Stimulated activated CD4-positive, alpha-beta T cell treated with anti-CD3 and anti-CD28 coated beads, Interleukin-1b, Interleukin-23, amount 100 ng/mL, for 48 hours (primary cell): ENCODE results near the gene LAIR2.

ENCODE experiments used
- DNase-seq: peaks from one replicate; pipeline ENCODE4 v3.0.0-alpha.2; 2020

The LAIR2 gene

DNA sequence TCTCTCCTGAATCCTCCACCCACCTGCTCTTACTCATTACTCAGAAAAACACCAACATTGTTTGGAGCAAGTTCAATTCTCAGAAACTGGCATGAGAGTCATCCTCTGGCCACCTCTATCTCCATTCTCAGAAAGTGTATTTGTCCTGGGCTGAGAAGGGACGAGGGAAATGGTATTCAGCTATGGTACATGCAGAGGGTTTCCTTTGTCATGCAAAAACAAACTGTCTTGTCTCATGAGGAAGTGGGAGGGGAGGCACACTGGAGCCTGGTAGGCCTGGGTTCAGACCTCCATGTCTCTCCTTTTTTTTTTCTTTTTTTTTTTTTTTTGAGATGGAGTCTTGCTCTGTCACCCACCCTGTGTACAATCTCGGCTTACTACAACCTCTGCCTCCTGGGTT lies 39.1 kb downstream of the LAIR2 start:
- DNase-seq = no peak

DNA sequence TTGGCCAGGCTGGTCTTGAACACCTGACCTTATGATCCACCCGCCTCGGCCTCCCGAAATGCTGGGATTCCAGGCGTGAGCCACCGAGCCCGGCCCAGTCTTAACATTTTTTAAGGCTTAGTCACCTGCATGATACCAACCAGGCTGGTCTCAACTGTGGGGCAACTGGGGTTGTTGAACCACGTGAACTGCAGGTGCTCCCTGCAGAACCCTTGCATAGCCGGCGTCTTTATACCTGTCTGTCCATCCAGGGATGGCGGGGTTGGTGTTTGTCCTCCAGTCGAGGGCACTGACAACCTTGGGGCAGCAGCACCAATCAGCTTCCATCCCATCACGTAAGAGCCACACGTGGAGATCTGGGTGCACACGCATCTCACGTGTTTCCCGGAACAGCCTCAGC lies 46.2 kb downstream of the LAIR2 start:
- DNase-seq = no peak

DNA sequence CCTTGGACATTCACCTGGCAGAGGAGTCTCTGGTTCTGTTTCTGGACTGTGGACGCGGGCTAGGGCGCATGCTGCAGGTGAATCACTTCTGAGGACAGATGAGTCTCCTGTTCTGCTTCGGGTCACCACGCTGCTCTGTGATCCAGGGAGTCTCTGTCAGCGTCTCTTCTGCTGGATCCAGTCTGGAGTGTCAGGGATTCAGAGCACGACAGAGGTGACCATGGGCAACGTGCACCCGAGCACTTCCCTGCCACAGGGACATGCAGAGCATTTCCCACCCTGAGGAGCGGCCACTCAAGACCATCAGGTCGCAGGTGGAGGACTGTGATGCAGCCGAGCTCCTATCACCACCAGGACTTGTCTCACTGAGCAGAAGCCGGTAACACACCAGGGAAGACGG lies 46.6 kb downstream of the LAIR2 start:
- no peak for DNase-seq

DNA sequence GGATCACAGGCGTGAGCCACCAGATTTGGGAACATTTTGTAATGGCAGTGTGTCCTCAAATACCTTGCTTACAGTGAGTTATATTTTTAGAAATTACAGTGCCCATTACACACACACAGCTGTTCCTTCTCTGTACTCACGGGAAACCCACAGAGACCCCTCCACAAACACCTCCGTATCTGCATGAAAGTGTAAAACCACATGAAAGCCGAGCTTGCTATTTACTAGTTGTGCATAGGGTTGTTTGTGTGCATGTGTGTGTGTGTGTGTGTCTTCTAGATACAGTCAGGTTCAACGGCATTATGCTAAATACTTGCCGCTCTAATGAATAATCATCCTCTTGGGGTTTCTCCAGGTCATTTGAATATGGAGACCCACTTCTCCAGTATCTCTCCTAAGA lies 48.7 kb downstream of the LAIR2 start:
- DNase-seq = no peak

DNA sequence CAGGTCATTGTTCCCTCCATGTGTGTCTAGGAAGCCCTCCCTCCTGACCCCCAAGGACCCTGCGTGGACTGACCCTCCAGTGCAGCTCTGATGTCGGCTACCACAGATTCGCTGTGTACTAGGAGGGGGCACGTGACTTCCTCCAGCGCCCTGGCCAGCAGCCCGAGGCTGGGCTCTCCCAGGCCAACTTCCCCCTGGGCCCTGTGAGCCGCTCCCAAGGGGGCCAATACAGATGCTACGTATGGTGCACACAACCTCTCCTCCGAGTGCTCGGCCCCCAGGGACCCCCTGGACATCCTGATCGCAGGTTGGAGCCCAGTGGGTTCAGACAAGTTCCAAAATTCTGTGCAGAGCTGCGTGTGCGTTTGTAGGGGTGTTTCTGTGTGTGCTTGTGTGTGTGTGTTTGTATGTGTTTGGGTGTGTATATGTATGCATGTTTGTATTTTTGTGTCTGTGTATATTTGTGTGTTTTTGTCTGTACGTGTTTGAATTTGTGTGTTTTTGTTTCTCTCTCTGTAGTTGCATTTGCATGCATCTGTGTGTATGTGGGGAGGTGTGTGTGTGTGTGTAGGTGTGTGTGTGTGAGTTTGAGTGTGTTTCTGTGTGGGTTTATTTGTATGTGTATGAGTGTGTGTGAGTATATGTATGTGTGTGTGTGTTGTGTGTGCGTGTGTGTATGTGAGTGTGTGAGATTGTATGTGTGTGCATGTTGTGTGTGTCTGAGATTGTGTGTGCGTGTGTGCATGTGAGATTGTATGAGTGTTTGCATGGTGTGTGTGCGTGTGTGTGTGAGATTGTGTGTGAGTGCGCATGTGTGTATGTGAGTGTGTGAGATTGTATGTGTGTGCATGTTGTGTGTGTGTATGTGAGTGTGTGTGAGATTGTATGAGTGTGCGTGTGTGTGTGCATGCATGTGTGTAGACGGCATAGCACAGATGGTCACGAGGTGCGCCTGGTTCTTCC lies 49.6 kb downstream of the LAIR2 start:
- DNase-seq = no peak

DNA sequence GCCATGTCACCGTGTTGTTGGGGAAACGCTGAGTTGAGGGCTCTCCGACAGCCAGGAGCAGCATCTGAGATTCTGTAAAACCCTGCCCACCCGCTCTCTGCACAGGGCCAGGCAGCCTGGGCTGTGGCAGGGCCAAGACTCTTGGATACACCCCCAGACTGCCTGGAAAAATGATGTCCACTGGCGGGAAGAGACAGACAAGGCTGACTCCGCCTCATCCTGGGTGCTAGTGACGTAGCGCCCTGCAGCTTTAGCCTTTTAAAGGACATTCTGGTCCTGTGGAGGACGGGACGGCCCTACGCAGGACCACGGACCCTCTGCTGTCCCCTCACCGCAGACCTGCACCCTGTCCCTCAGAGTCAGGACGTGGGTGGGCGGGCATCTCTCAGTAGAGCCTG lies 50.3 kb downstream of the LAIR2 start:
- no peak for DNase-seq

DNA sequence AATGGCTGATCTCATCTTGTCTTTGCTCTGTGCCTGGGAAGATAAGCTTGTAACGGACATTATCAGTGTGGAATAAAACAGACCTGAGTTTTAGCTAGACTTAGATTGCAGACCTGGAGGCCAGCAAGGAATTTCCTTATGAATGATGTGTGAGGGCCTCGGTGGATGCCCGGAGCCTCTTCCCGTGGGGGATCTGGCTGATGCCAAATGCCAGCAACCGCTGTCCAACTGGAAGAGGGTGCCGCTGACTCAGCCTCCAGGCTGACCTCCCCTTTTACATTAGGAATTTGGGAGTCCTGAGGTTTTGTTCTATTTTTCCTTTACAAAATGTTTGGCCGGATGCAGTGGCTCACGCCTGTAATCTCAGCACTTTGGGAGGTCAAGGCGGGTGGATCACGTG lies 51.4 kb downstream of the LAIR2 start:
- no peak for DNase-seq

DNA sequence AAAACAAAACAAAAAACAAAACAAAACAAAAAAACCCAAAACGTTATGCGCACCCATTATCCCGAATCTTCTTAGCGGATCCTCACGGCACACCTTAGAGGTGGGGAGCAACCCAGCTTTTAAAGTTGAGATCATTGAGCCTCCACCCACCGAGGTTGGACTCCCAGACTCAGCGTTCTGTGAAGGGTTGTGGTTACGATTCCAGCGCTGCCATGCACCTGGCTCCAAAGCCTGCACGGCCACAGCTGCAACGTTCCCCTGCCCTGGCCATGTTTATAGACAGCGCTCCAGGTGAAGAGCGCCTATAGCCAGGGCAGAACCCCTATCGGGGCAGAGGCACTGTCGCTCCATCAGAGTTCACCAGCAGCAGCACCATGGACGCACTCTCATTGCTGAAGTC lies 52.3 kb downstream of the LAIR2 start:
- DNase-seq = no peak

DNA sequence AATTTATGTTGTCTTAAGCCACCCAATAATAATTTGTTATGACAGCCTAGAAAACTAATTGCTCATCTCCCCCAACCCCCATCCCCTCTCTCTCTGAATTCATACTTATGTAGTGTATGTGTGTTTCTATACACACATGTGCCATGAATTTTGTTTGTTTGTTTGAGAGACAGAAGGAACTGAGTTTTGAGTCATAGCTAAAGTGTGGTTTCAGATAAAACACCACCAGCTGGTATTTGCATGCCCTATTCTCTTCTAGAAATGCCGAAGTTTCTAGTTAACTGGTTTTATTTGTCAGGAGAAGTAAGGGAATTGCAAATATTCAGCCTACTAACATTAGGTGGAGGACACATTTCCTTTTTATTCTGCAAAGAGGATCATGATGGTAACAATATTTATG lies 53.6 kb downstream of the LAIR2 start:
- no peak for DNase-seq

DNA sequence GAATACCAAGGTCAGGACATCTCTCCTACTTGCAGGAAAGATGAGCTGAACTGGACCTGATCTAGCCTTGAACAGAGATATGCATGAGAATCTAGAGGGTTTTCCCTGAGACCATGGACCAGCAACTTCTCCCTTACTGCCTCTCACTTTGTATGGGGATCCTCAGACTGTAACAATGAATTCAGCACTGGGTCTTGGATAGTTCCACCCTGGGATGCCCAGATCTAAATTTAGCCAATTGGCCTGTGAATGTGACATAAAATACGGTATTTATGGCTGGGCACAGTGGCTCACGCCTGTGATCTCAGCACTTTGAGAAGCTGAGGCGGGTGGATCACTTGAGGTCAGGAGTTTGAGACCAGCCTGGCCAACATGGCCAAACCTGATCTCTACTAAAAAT lies 55.7 kb downstream of the LAIR2 start:
- no peak for DNase-seq
